HEK293 (cell line): Measurements from ENCODE around the gene TMA16.
"Not testable (repeated sequence)": the region's sequence is repeated elsewhere in the genome, so short reads cannot be mapped to it uniquely, and the experiment has no call there.

ENCODE experiments used
- CTCF ChIA-PET: fragments of 350-600 bp; formaldehyde crosslinking; extraction: SDS; loops from one replicate; lab custom pipeline; 2021; ENCODE audit warnings: antibody characterized with exemption; lab: Yijun Ruan, JAX
- POLR2A ChIA-PET: fragments of 300-600 bp; formaldehyde crosslinking; extraction: SDS; loops from one replicate; lab custom pipeline; 2020; ENCODE audit warnings: antibody characterized with exemption, inconsistent platforms; lab: Yijun Ruan, JAX
- H3K27ac ChIP-seq: fragments of 200-500 bp; sonication (Bioruptor generic); 2 replicates; pipeline ENCODE4 v1.5.1; 2014; ENCODE audit warnings: low read depth, low read length, control low read depth, inconsistent platforms; ENCODE audit errors: extremely low read depth
- H3K36me3 ChIP-seq, 2 experiments: fragments of 200-500 bp in 1 of 2; sonication (Bioruptor generic) in 1 of 2; 1 replicate in 1 of 2; 2 replicates in 1 of 2; pipeline ENCODE4 v1.5.1; 2014 to 2017; ENCODE audit warnings: inconsistent platforms in 2 of 2, low read length in 2 of 2; ENCODE audit not compliant: control insufficient read depth in 2 of 2, insufficient read depth in 1 of 2
- H3K4me1 ChIP-seq: fragments of 200-500 bp; sonication (Bioruptor generic); 2 replicates; pipeline ENCODE4 v1.5.1; 2014; ENCODE audit warnings: mild to moderate bottlenecking, low read length, inconsistent platforms; ENCODE audit not compliant: control insufficient read depth, insufficient read depth
- H3K4me3 ChIP-seq: 2 replicates; pipeline ENCODE4 v1.5.1; 2011; ENCODE audit warnings: low read depth, mild to moderate bottlenecking, control low read depth, low read length, moderate library complexity
- H3K9me3 ChIP-seq: fragments of 200-500 bp; sonication (Bioruptor generic); 2 replicates; pipeline ENCODE4 v1.5.1; 2014; ENCODE audit warnings: low read depth, low read length, inconsistent platforms; ENCODE audit not compliant: control insufficient read depth, insufficient read depth
- ATF2 ChIP-seq: fragments of 450-650 bp; formaldehyde crosslinking; IDR thresholded peaks from 2 replicates; pipeline ENCODE4 v1.5.1; 2016; ENCODE audit warnings: missing biosample characterization, missing genetic modification characterization, low read depth
- KLF10 ChIP-seq: fragments of 450-650 bp; IDR thresholded peaks from 2 replicates; pipeline ENCODE4 v1.5.1; 2018; ENCODE audit warnings: missing biosample characterization, mild to moderate bottlenecking, missing genetic modification characterization
- ZBTB48 ChIP-seq: fragments of 450-650 bp; formaldehyde crosslinking; IDR thresholded peaks from 2 replicates; pipeline ENCODE4 v1.5.1; 2016; ENCODE audit warnings: missing biosample characterization, missing genetic modification characterization
- ZBTB7A ChIP-seq: fragments of 450-650 bp; formaldehyde crosslinking; IDR thresholded peaks from 2 replicates; pipeline ENCODE4 v1.5.1; 2016; ENCODE audit warnings: low read depth, missing biosample characterization, missing genetic modification characterization
- ZFP69B ChIP-seq: fragments of 450-650 bp; formaldehyde crosslinking; IDR thresholded peaks from 2 replicates; pipeline ENCODE4 v1.5.1; 2016; ENCODE audit warnings: missing biosample characterization, missing genetic modification characterization
- ZNF16 ChIP-seq: fragments of 450-650 bp; formaldehyde crosslinking; IDR thresholded peaks from 2 replicates; pipeline ENCODE4 v1.5.1; 2016; ENCODE audit warnings: low read depth, missing biosample characterization, missing genetic modification characterization
- ZNF354C ChIP-seq: fragments of 450-650 bp; formaldehyde crosslinking; IDR thresholded peaks from 2 replicates; pipeline ENCODE4 v1.5.1; 2016; ENCODE audit warnings: missing biosample characterization, missing genetic modification characterization, low read depth, borderline replicate concordance
- ZNF423 ChIP-seq: fragments of 450-650 bp; formaldehyde crosslinking; IDR thresholded peaks from 2 replicates; pipeline ENCODE4 v1.5.1; 2016; ENCODE audit warnings: missing biosample characterization, missing genetic modification characterization
- ZNF433 ChIP-seq: fragments of 450-650 bp; formaldehyde crosslinking; IDR thresholded peaks from 2 replicates; pipeline ENCODE4 v1.5.1; 2016; ENCODE audit warnings: missing biosample characterization, missing genetic modification characterization, low read depth
- ZNF529 ChIP-seq: fragments of 450-650 bp; formaldehyde crosslinking; IDR thresholded peaks from 2 replicates; pipeline ENCODE4 v1.5.1; 2017; ENCODE audit warnings: missing genetic modification characterization, missing biosample characterization; ENCODE audit not compliant: insufficient replicate concordance
- ZNF621 ChIP-seq: fragments of 450-650 bp; formaldehyde crosslinking; IDR thresholded peaks from 2 replicates; pipeline ENCODE4 v1.5.1; 2017; ENCODE audit warnings: missing biosample characterization, missing genetic modification characterization
- ZNF624 ChIP-seq: fragments of 450-650 bp; formaldehyde crosslinking; IDR thresholded peaks from 2 replicates; pipeline ENCODE4 v1.5.1; 2017; ENCODE audit warnings: missing biosample characterization, missing genetic modification characterization
- ZNF629 ChIP-seq: fragments of 450-650 bp; formaldehyde crosslinking; IDR thresholded peaks from 2 replicates; pipeline ENCODE4 v1.5.1; 2017; ENCODE audit warnings: missing biosample characterization, missing genetic modification characterization
- ZNF654 ChIP-seq: fragments of 450-650 bp; formaldehyde crosslinking; IDR thresholded peaks from 2 replicates; pipeline ENCODE4 v1.5.1; 2016; ENCODE audit warnings: low read depth, missing biosample characterization, missing genetic modification characterization
- ZNF658 ChIP-seq: fragments of 450-650 bp; formaldehyde crosslinking; IDR thresholded peaks from 2 replicates; pipeline ENCODE4; 2016; ENCODE audit warnings: missing biosample characterization, missing genetic modification characterization
- ZNF670 ChIP-seq: fragments of 450-650 bp; formaldehyde crosslinking; IDR thresholded peaks from 2 replicates; pipeline ENCODE4 v1.5.1; 2016; ENCODE audit warnings: missing biosample characterization, missing genetic modification characterization, low read depth
- ZNF777 ChIP-seq: fragments of 450-650 bp; formaldehyde crosslinking; IDR thresholded peaks from 2 replicates; pipeline ENCODE4 v1.5.1; 2017; ENCODE audit warnings: missing biosample characterization, missing genetic modification characterization, borderline replicate concordance
- ZNF837 ChIP-seq: fragments of 450-650 bp; formaldehyde crosslinking; IDR thresholded peaks from 2 replicates; pipeline ENCODE4 v1.5.1; 2016; ENCODE audit warnings: missing biosample characterization, missing genetic modification characterization
- ZSCAN4 ChIP-seq: fragments of 450-650 bp; formaldehyde crosslinking; IDR thresholded peaks from 2 replicates; pipeline ENCODE4 v1.5.1; 2017; ENCODE audit warnings: missing biosample characterization, missing genetic modification characterization
- TF ChIP-seq, protein P1 (sequence below): fragments of 450-650 bp; formaldehyde crosslinking; IDR thresholded peaks from 2 replicates; pipeline ENCODE4 v1.5.1; 2016; ENCODE audit warnings: missing biosample characterization, missing genetic modification characterization
- TF ChIP-seq, protein P2 (sequence below): fragments of 450-650 bp; formaldehyde crosslinking; IDR thresholded peaks from 2 replicates; pipeline ENCODE4 v1.5.1; 2017; ENCODE audit warnings: missing biosample characterization, missing genetic modification characterization

TMA16 gene

GRCh38 chr4:163447023-163447422, 47.5 kb upstream of the TMA16 start:
- CTCF ChIA-PET, POLR2A ChIA-PET, H3K4me1 ChIP-seq: not testable (repeated sequence)

DNA sequence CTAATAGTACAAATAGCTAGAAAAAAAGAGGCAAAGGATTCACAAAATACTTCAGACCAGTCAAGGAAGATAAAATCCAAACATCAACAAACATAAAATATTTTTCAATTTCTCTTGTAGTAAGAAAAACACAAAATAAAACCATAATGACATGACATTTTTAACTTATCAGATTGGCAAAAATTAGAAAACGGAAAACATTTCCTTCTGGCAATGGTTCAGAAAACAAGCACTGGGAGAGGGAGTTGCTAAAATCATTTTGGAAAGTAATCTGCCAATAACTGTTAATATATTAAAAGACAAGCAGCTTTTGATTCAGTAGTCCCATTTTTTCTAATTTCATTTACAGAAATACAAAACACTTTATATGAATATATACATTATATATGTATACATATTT, 47.0 kb upstream of the TMA16 start:
- POLR2A ChIA-PET: no interaction called here
- Histone ChIP-seq H3K4me1 (no peaks in the 10 kb centered on the region), H3K4me3 (no peak overlapping the region), H3K27ac (no peak overlapping the region), H3K36me3 (no peaks in the 10 kb centered on the region), H3K9me3 (no peaks in the 10 kb centered on the region)
- CTCF ChIA-PET: no interaction called here
- TF ChIP-seq, protein P1, sequence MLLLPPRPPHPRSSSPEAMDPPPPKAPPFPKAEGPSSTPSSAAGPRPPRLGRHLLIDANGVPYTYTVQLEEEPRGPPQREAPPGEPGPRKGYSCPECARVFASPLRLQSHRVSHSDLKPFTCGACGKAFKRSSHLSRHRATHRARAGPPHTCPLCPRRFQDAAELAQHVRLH (tag by site-specific recombination): no peak
- no peak for TF ChIP-seq ATF2 (tag by site-specific recombination)
- no peak for TF ChIP-seq ZNF837 (tag by site-specific recombination)
- TF ChIP-seq ZSCAN4 (tag by site-specific recombination): no peak
- no peak for TF ChIP-seq ZNF354C (tag by site-specific recombination)
- TF ChIP-seq ZNF529: no peak
- TF ChIP-seq, protein P2, sequence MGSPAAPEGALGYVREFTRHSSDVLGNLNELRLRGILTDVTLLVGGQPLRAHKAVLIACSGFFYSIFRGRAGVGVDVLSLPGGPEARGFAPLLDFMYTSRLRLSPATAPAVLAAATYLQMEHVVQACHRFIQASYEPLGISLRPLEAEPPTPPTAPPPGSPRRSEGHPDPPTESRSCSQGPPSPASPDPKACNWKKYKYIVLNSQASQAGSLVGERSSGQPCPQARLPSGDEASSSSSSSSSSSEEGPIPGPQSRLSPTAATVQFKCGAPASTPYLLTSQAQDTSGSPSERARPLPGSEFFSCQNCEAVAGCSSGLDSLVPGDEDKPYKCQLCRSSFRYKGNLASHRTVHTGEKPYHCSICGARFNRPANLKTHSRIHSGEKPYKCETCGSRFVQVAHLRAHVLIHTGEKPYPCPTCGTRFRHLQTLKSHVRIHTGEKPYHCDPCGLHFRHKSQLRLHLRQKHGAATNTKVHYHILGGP: no peak

More at GRCh38 chr4:163447023-163447422, 47.5 kb upstream of the TMA16 start:
- not testable (repeated sequence) for H3K36me3 ChIP-seq, H3K27ac ChIP-seq, H3K4me3 ChIP-seq, H3K9me3 ChIP-seq

DNA sequence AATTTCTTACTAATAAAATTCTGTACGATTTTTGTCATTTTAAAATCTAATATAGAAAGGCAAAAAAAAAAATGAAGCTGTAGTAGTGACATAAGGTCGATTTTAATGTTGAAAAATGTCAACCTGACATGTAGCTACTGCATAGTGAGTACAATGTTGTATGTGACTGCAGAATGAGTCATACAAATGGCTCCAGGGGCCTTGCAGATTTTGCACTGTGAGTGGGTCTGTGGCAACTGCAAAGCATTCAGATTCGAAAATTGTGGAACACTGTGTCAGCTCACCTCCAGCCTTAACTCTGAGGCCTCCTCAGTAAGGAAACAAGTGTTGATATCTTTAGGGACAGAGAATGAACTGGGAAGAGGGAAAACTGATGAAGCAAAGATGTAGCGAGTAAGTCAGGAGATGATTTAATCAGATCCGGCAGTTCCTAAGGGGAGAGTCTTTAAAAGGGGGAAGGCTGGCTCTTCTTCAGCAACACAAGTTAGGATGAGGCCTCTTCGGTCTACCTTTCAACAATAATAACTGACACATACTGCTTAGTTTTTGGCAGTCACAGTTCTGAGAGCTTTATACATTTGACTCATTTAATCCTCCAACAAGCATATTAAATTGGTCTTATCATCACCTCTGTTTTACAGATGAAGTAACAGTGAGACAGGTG, 45.8 kb upstream of the TMA16 start:
- H3K27ac ChIP-seq: no peak overlapping the region
- H3K4me3 ChIP-seq: no peak overlapping the region
- POLR2A ChIA-PET: no interaction called here
- TF ChIP-seq ZNF654 (no peak), ZNF433 (no peak), ZBTB48 (tag by site-specific recombination) (no peak), ZNF624 (tag by site-specific recombination) (no peak), ZNF621 (tag by site-specific recombination) (no peak), ZNF670 (tag by site-specific recombination) (no peak), ZFP69B (tag by site-specific recombination) (no peak), ZNF354C (tag by site-specific recombination) (no peak), KLF10 (no peak), ZNF658 (no peak), ZNF423 (tag by site-specific recombination) (no peak), ZNF629 (tag by site-specific recombination) (no peak), ZNF777 (tag by site-specific recombination) (no peak), ZNF16 (tag by site-specific recombination) (no peak), ZBTB7A (tag by site-specific recombination) (no peak)
- H3K4me1 ChIP-seq: no peaks in the 10 kb centered on the region
- H3K36me3 ChIP-seq: no peaks in the 10 kb centered on the region
- CTCF ChIA-PET: no interaction called here
- no peaks in the 10 kb centered on the region for H3K9me3 ChIP-seq
